ENCODE results near the gene B3GALNT2.

- TF ChIP-seq CTCF (conservative IDR thresholded peaks at IDR 0.05; ENCODE audit: low read depth, low read length) (no peak), RFX5 (IDR thresholded peaks at IDR 0.05; ENCODE audit: low read depth, low read length) (no peak), POLR2A (IDR thresholded peaks at IDR 0.05; ENCODE audit: low read depth, low read length) (no peak), FOS (IDR thresholded peaks at IDR 0.05; ENCODE audit: low read depth, low read length) (no peak), MAFK (IDR thresholded peaks at IDR 0.05; ENCODE audit: low read depth, low read length) (no peak), ELK1 (IDR thresholded peaks at IDR 0.05; ENCODE audit: borderline replicate concordance, low read depth, low read length) (no peak)
Observed at GRCh38 chr1:235408503-235408960, 95.7 kb downstream of the B3GALNT2 start.

Measured in IMR-90 (cell line).